K562 (cell line): ENCODE data around the gene TREX2. TPM values are rescaled to one million over a fixed set of nuclear protein-coding genes. Genes with fewer than 3 reads are reported as not detected.

Source experiments
- ATAC-seq: fragments of 200-7000 bp; cut with Tn5 transposase; 3 replicates; pipeline ENCODE4 v1.9.1; 2020; ENCODE audit warnings: moderate library complexity
- BruUV-seq: library from RNA; stranded (reverse); fragments of 400-500 nt; replicated peaks from 2 replicates; lab custom pipeline; 2021; lab: Mats Ljungman, UMichigan
- CTCF ChIA-PET: fragments of 300-600 bp; formaldehyde crosslinking; extraction: SDS; loops from one replicate; lab custom pipeline; 2021; ENCODE audit warnings: low intra/inter-chr PET ratio; lab: Yijun Ruan, JAX
- POLR2A ChIA-PET: fragments of 300-600, 350-650 bp; sonication (Branson Sonifier 250); formaldehyde crosslinking; extraction: SDS; loops from one replicate; lab custom pipeline; 2021; ENCODE audit warnings: antibody characterized with exemption, inconsistent platforms; lab: Yijun Ruan, JAX
- DNase-seq, 4 experiments: peaks; one replicate each; pipeline versions ENCODE4 v3.0.0 to v3.0.0-alpha.2; 2011 to 2018; ENCODE audit warnings: low spot score in 3 of 4, mixed read lengths in 3 of 4; ENCODE audit errors: extremely low read depth in 1 of 4
- FAIRE-seq: peaks from 2 replicates; lab custom pipeline; 2011; peaks lifted over from hg19 to GRCh38; lab: Jason Lieb, UNC
- H2AFZ ChIP-seq: 2 replicates; pipeline ENCODE4 v1.6.0; 2011; ENCODE audit warnings: low read depth, low read length, control low read depth, inconsistent platforms
- H3K27ac ChIP-seq: fragments of 200-600 bp; 3 replicates; pipeline ENCODE4 v1.8.0; 2011; ENCODE audit warnings: low read depth, mild to moderate bottlenecking, control low read depth, inconsistent platforms, low read length, moderate library complexity, mixed read lengths; ENCODE audit errors: extremely low read depth
- H3K27me3 ChIP-seq, 2 experiments: fragments of 300-600 bp in 1 of 2; 2 replicates in 1 of 2; 3 replicates in 1 of 2; pipeline versions ENCODE4 v1.6.0 to v1.8.0; 2011; ENCODE audit warnings: inconsistent platforms in 2 of 2, low read length in 2 of 2, mild to moderate bottlenecking in 1 of 2, mixed read lengths in 1 of 2, moderate library complexity in 1 of 2; ENCODE audit not compliant: control insufficient read depth in 2 of 2, insufficient read depth in 2 of 2
- H3K36me3 ChIP-seq: fragments of 300-600 bp; 3 replicates; pipeline ENCODE4 v1.8.0; 2011; ENCODE audit warnings: mild to moderate bottlenecking, low read length, inconsistent platforms; ENCODE audit not compliant: control insufficient read depth, insufficient read depth
- H3K4me1 ChIP-seq, 2 experiments: fragments of 200-600 bp in 1 of 2; replicated peaks in 1 of 2; 2 replicates in 1 of 2; 3 replicates in 1 of 2; pipeline versions ENCODE4 v1.5.1 to v1.8.0; 2011; ENCODE audit warnings: inconsistent platforms in 2 of 2, low read length in 2 of 2, mild to moderate bottlenecking in 1 of 2, mixed read lengths in 1 of 2, moderate library complexity in 1 of 2; ENCODE audit not compliant: control insufficient read depth in 2 of 2, insufficient read depth in 2 of 2
- H3K4me2 ChIP-seq: 2 replicates; pipeline ENCODE4 v1.6.1; 2011; ENCODE audit warnings: low read length, control low read depth, inconsistent platforms, mixed read lengths; ENCODE audit not compliant: insufficient read depth
- H3K4me3 ChIP-seq: fragments of 200-600 bp; sonication (generic), shearing (Covaris generic); 2 replicates; pipeline ENCODE4 v1.5.1; 2016; ENCODE audit warnings: control low read depth, inconsistent platforms
- H3K79me2 ChIP-seq: fragments of 200-600 bp; 3 replicates; pipeline ENCODE4 v1.8.0; 2011; ENCODE audit warnings: low read length, inconsistent platforms; ENCODE audit not compliant: control insufficient read depth, insufficient read depth
- H3K9ac ChIP-seq, 2 experiments: 2 replicates each; pipeline versions ENCODE4 v1.6.0 to v1.6.1; 2011; ENCODE audit warnings: low read depth in 2 of 2, low read length in 2 of 2, control low read depth in 1 of 2, inconsistent platforms in 1 of 2, mild to moderate bottlenecking in 1 of 2, mixed read lengths in 1 of 2; ENCODE audit not compliant: insufficient read depth in 1 of 2
- H3K9me1 ChIP-seq: one replicate; pipeline ENCODE4 v1.6.0; 2011; ENCODE audit warnings: inconsistent platforms, mild to moderate bottlenecking, low read length, moderate library complexity; ENCODE audit not compliant: control insufficient read depth, insufficient read depth
- H3K9me3 ChIP-seq: replicated peaks from 2 replicates; pipeline ENCODE4 v1.5.1; 2011; ENCODE audit warnings: low read depth, low read length, inconsistent platforms; ENCODE audit not compliant: control insufficient read depth, insufficient read depth
- H4K20me1 ChIP-seq: replicated peaks from 2 replicates; pipeline ENCODE4 v1.6.1; 2011; ENCODE audit warnings: low read length, inconsistent platforms, mixed read lengths; ENCODE audit not compliant: control insufficient read depth, insufficient read depth
- CREB1 ChIP-seq, 2 experiments: sonication (generic) in 1 of 2; formaldehyde crosslinking in 1 of 2; IDR thresholded peaks; 2 replicates each; pipeline versions ENCODE4 v1.6.1 to v1.8.0; 2012 to 2022; ENCODE audit warnings: inconsistent platforms in 1 of 2, mild to moderate bottlenecking in 1 of 2, missing genetic modification reagents in 1 of 2, moderate library complexity in 1 of 2
- DPF2 ChIP-seq: fragments of 450-650 bp; IDR thresholded peaks from 2 replicates; pipeline ENCODE4 v1.6.1; 2016
- FOXM1 ChIP-seq, 2 experiments: fragments of 450-650 bp in 1 of 2; sonication (generic) in 1 of 2; formaldehyde crosslinking in 1 of 2; IDR thresholded peaks; 2 replicates each; pipeline versions ENCODE4 v1.6.1 to v1.9.0; 2017 to 2022; ENCODE audit warnings: low read depth in 2 of 2, mild to moderate bottlenecking in 2 of 2, missing genetic modification reagents in 1 of 2, moderate library complexity in 1 of 2
- GATAD2B ChIP-seq: fragments of 450-650 bp; IDR thresholded peaks from 2 replicates; pipeline ENCODE4 v1.6.1; 2017; ENCODE audit warnings: mild to moderate bottlenecking, borderline replicate concordance
- MAFF ChIP-seq: IDR thresholded peaks from 2 replicates; pipeline ENCODE4 v1.6.1; 2012; ENCODE audit warnings: low read length, improper control_type of control experiment
- MCM3 ChIP-seq: fragments of 450-650 bp; IDR thresholded peaks from 2 replicates; pipeline ENCODE4 v1.6.1; 2016
- SP1 ChIP-seq: sonication (generic); formaldehyde crosslinking; IDR thresholded peaks from 2 replicates; pipeline ENCODE4 v1.8.1; 2022; ENCODE audit warnings: mild to moderate bottlenecking, missing genetic modification reagents
- TCF3 ChIP-seq: sonication (generic); formaldehyde crosslinking; IDR thresholded peaks from 2 replicates; pipeline ENCODE4 v1.4.0; 2020; ENCODE audit warnings: mild to moderate bottlenecking, missing genetic modification reagents
- THRAP3 ChIP-seq: fragments of 450-650 bp; IDR thresholded peaks from 2 replicates; pipeline ENCODE4 v1.6.1; 2016; ENCODE audit warnings: mild to moderate bottlenecking, inconsistent platforms, borderline replicate concordance
- ZEB2 ChIP-seq: fragments of 450-650 bp; IDR thresholded peaks from 2 replicates; pipeline ENCODE4 v1.6.1; 2016
- ZNF584 ChIP-seq: fragments of 200-800 bp; sonication (Bioruptor generic); IDR thresholded peaks from 2 replicates; pipeline ENCODE4 v1.6.1; 2016; ENCODE audit warnings: low read depth, mild to moderate bottlenecking, missing genetic modification characterization, missing compliant biosample characterization
- ZNF77 ChIP-seq: fragments of 250-450 bp; sonication (Bioruptor Pico); IDR thresholded peaks from 2 replicates; pipeline ENCODE4 v1.5.0; 2020
- WGBS: fragments of 100-300 bp; shearing (Covaris generic); methylation state at CpG from one replicate; pipeline ENCODE4 v1.1.6; 2016; ENCODE audit warnings: low coverage, mixed read lengths; ENCODE audit not compliant: insufficient coverage; ENCODE audit errors: missing lambda C conversion rate; 5-methylcytosine and 5-hydroxymethylcytosine counted together
- in situ Hi-C: fragments of 300-500 bp; cut with MboI; formaldehyde crosslinking; loops from 4 replicates; pipeline ENCODE4 v1.15.0; 2018; ENCODE audit warnings: inconsistent platforms, mixed read lengths
- intact Hi-C: fragments of 100-400 bp; cut with micrococcal nuclease; formaldehyde crosslinking; loops from 2 replicates; pipeline ENCODE4 v1.14.2; 2022
- polyA plus RNA-seq, 8 experiments: library from polyadenylated mRNA; depleted of rRNA in 4 of 8; stranded (reverse) in 5 of 8; unstranded in 3 of 8; fragments of >200 nt; fragmentation: Nextera tagmentation in 2 of 8; fragmentation: Illumina TruSeq in 1 of 8; extraction: Ambion mirVana in 2 of 8; extraction: Trizol in 1 of 8; gene quantifications; 2 replicates each; pipeline versions ENCODE4 v1.2.1 to v1.2.3, GENCODE V29; 2011 to 2014; ENCODE audit warnings: inconsistent platforms in 1 of 8, missing spikeins in 1 of 8
- total RNA-seq, 7 experiments: library from RNA; depleted of rRNA in 6 of 7; stranded (reverse); fragments of >200 nt in 6 of 7; fragmentation: Illumina TruSeq in 2 of 7; extraction: Trizol in 2 of 7; gene quantifications; 2 replicates each; pipeline versions ENCODE4 v1.2.1 to v1.2.3, GENCODE V29; 2011 to 2021; ENCODE audit warnings: low replicate concordance in 1 of 7
- TF ChIP-seq, protein P1 (sequence below): IDR thresholded peaks from 2 replicates; pipeline ENCODE4 v1.6.1; 2011; ENCODE audit warnings: borderline replicate concordance, low read depth, mild to moderate bottlenecking, moderate library complexity, low read length; ENCODE audit not compliant: insufficient read depth, poor library complexity, severe bottlenecking
- TF ChIP-seq, protein P2 (sequence below): fragments of 450-650 bp; IDR thresholded peaks from 2 replicates; pipeline ENCODE4 v1.6.1; 2016; ENCODE audit warnings: borderline replicate concordance
- TF ChIP-seq, protein P3 (sequence below): sonication (generic); formaldehyde crosslinking; IDR thresholded peaks from 2 replicates; pipeline ENCODE4 v1.8.0; 2022; ENCODE audit warnings: missing genetic modification reagents, mild to moderate bottlenecking, moderate library complexity, borderline replicate concordance

TREX2 gene
- total and polyA plus RNA-seq, 9 of the 15 experiments (the other 6 are each of a cell fraction or from before 2014, with no cell fraction given) = 0.07 to 1.5 (median 0.33) TPM; not detected in 2

DNA sequence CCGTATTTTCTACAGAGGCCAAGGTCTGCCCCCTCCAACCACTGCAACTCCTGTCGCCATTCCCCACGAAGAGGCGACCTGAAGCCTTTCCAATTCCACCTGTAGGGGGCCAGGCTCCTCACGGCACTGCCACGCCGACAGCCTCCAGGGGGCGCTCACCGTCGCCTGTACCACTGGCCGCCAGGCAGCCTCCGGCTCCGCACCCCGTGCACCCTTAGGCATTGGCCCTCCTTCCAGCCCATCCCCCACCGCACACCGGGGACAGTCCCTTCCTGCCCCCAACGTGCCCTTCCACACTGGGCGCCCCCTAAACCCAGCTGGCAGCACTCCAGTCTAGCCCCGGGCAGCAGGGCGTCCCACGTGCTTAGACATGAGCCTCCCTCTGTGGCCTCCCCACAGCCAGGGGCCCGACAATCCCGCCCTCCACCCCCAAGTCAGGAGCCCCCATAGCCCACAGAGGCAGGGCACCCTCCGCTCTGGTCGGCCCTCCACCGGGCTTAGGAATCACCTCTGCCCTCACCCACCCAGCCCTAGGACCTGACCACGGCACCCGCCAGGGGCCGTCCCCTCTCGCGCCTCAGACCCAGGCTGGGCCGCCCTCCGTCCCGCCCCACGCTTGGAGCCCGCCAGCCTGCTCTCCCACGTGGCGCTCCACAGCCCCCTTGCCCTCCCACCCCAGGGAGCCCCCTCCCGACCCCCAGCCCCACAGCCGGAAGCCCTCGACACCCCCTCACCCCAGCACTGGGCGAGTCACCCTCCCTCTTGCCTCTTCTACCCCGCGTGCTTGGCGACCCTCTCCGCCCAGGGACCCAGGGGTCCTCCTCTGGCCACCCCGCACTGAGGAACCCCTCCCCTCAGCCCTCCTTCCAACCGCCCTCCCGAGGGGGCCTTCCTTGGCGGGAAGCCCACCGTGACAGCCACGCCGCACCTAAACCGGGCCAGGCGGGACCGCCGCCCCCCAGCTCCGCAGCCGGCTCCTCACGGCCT, 45.4 kb downstream of the TREX2 start:
- H4K20me1 ChIP-seq = no peaks in the 10 kb centered on the region
- peaks cover 4 to 22% of the 10 kb centered on the region in 2 experiments; a peak in 3 of 5 replicates for H3K4me1 ChIP-seq
- no TSS peak for BruUV-seq
- peak; percentile 99 for ATAC-seq
- no peaks in the 10 kb centered on the region for H3K79me2 ChIP-seq
- H3K4me2 ChIP-seq = peak overlapping the region; percentile 41; the same call in 1 of the 2 replicates
- in situ Hi-C loops (no loop called here), intact Hi-C loops (loop anchor here (5.0 kb wide), 1 partner anchor 37 kb away; no protein-coding TSS in a partner anchor)
- ChIA-PET CTCF (interaction anchor here (0.6 to 1.3 kb wide), 3 partner anchors 38 to 369 kb away, joined by 3 to 7 read pairs (median 3); no protein-coding TSS in a partner anchor), POLR2A (no interaction called here)
- H3K9ac ChIP-seq = peak overlapping the region in 1 of 2 experiments; percentile 35; a peak in 1 of 4 replicates
- no peaks in the 10 kb centered on the region for H3K36me3 ChIP-seq
- H3K27ac ChIP-seq = no peak overlapping the region
- H3K4me3 ChIP-seq = no peak overlapping the region
- H3K27me3 ChIP-seq = peaks cover 0 to 20% of the 10 kb centered on the region in 2 experiments; a peak in 2 of 5 replicates
- peak overlapping the region; percentile 74 for H2AFZ ChIP-seq
- DNase-seq = peak; percentile 82 to 85 (median 83)
- no peaks in the 10 kb centered on the region for H3K9me3 ChIP-seq
- WGBS = 68% methylated on average over 16 of the region's 60 CpGs
- no peak for FAIRE-seq
- no peaks in the 10 kb centered on the region for H3K9me1 ChIP-seq
- TF ChIP-seq DPF2 (no peak), SP1 (CRISPR knock-in tag) (peak; percentile 49; the same call in 1 of the 2 replicates), MCM3 (no peak), ZNF584 (CRISPR knock-in tag) (no peak), TCF3 (CRISPR knock-in tag) (no peak), FOXM1 (IDR thresholded peaks at IDR 0.05; ENCODE audit: low read depth) (no peak), FOXM1 (CRISPR knock-in tag; IDR thresholded peaks at IDR 0.05; ENCODE audit: low read depth) (no peak), THRAP3 (no peak), MAFF (no peak), ZEB2 (no peak), CREB1 (IDR thresholded peaks at IDR 0.05) (no peak), CREB1 (CRISPR knock-in tag; IDR thresholded peaks at IDR 0.05) (peak; percentile 30; the same call in 1 of the 2 replicates), GATAD2B (no peak), ZNF77 (no peak)
- TF ChIP-seq, protein P1, sequence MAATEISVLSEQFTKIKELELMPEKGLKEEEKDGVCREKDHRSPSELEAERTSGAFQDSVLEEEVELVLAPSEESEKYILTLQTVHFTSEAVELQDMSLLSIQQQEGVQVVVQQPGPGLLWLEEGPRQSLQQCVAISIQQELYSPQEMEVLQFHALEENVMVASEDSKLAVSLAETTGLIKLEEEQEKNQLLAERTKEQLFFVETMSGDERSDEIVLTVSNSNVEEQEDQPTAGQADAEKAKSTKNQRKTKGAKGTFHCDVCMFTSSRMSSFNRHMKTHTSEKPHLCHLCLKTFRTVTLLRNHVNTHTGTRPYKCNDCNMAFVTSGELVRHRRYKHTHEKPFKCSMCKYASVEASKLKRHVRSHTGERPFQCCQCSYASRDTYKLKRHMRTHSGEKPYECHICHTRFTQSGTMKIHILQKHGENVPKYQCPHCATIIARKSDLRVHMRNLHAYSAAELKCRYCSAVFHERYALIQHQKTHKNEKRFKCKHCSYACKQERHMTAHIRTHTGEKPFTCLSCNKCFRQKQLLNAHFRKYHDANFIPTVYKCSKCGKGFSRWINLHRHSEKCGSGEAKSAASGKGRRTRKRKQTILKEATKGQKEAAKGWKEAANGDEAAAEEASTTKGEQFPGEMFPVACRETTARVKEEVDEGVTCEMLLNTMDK = peak; percentile 94
- TF ChIP-seq, protein P2, sequence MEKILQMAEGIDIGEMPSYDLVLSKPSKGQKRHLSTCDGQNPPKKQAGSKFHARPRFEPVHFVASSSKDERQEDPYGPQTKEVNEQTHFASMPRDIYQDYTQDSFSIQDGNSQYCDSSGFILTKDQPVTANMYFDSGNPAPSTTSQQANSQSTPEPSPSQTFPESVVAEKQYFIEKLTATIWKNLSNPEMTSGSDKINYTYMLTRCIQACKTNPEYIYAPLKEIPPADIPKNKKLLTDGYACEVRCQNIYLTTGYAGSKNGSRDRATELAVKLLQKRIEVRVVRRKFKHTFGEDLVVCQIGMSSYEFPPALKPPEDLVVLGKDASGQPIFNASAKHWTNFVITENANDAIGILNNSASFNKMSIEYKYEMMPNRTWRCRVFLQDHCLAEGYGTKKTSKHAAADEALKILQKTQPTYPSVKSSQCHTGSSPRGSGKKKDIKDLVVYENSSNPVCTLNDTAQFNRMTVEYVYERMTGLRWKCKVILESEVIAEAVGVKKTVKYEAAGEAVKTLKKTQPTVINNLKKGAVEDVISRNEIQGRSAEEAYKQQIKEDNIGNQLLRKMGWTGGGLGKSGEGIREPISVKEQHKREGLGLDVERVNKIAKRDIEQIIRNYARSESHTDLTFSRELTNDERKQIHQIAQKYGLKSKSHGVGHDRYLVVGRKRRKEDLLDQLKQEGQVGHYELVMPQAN = no peak
- TF ChIP-seq, protein P3, sequence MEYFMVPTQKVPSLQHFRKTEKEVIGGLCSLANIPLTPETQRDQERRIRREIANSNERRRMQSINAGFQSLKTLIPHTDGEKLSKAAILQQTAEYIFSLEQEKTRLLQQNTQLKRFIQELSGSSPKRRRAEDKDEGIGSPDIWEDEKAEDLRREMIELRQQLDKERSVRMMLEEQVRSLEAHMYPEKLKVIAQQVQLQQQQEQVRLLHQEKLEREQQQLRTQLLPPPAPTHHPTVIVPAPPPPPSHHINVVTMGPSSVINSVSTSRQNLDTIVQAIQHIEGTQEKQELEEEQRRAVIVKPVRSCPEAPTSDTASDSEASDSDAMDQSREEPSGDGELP (CRISPR knock-in tag) = peak; percentile 46; the same call in 1 of the 2 replicates
